ENCODE results near the gene SLC52A3. TPM values are rescaled to one million over a fixed set of nuclear protein-coding genes. Genes with fewer than 3 reads are reported as not detected.

Gene SLC52A3
- total RNA-seq, 1 donor from 2014 or later = 0.38 TPM

DNA sequence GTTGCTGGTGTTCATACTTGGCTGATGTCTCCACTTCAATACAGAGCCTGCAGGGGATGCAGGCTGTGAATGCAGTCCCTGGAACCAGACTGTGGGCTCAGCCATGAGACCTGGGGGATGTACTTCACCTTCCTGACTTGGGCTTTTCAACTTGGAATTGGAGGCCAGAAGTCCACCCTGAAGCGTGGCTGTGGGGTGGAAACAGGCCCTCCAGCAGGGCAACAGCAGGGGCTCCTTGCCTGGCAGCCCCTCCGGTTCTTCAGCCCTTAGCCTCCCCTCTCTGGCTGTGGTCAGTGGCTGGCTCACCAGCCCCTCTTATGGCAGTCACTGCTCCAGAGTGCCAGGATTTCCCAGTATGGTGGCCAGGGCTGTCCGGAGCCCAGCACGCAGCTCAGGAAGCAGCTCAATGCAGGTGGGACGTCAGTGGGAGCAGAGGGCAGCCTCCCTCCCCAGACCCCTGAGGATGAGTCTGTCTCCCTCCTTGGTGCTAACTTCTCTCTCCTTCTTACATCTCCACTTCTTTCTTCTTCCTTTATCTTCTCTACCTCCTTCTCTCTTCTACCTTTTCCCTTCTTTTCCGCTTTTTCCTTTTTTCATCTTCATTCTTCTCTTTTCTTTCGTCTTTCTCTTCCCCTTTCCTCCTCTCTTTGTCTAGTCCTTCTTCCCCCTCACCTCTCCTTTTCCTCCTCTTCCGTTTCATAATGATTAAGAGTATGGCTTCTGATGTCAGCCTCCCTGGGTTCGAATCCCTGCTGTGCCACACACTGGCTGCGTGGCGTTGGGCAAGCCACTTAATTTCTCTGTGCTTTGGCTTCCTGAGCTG lies 45.3 kb downstream of the SLC52A3 start:
- H3K36me3 Mint-ChIP-seq (ENCODE audit: insufficient read depth) = no peaks in the 10 kb centered on the region
- H3K9me3 Mint-ChIP-seq (ENCODE audit: low read depth) = no peaks in the 10 kb centered on the region
- no peak overlapping the region for H3K4me3 Mint-ChIP-seq (ENCODE audit: low read depth)
- TF ChIP-seq, protein P1, sequence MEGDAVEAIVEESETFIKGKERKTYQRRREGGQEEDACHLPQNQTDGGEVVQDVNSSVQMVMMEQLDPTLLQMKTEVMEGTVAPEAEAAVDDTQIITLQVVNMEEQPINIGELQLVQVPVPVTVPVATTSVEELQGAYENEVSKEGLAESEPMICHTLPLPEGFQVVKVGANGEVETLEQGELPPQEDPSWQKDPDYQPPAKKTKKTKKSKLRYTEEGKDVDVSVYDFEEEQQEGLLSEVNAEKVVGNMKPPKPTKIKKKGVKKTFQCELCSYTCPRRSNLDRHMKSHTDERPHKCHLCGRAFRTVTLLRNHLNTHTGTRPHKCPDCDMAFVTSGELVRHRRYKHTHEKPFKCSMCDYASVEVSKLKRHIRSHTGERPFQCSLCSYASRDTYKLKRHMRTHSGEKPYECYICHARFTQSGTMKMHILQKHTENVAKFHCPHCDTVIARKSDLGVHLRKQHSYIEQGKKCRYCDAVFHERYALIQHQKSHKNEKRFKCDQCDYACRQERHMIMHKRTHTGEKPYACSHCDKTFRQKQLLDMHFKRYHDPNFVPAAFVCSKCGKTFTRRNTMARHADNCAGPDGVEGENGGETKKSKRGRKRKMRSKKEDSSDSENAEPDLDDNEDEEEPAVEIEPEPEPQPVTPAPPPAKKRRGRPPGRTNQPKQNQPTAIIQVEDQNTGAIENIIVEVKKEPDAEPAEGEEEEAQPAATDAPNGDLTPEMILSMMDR (IDR thresholded peaks at IDR 0.05; ENCODE audit: unreplicated experiment) = no peak
- no peaks in the 10 kb centered on the region for H3K4me1 Mint-ChIP-seq (ENCODE audit: low read depth)
- H3K27ac Mint-ChIP-seq = no peak overlapping the region
- H3K27me3 Mint-ChIP-seq = peaks cover 73% of the 10 kb centered on the region
- DNase-seq (ENCODE audit: low spot score, unreplicated experiment) = no peak

DNA sequence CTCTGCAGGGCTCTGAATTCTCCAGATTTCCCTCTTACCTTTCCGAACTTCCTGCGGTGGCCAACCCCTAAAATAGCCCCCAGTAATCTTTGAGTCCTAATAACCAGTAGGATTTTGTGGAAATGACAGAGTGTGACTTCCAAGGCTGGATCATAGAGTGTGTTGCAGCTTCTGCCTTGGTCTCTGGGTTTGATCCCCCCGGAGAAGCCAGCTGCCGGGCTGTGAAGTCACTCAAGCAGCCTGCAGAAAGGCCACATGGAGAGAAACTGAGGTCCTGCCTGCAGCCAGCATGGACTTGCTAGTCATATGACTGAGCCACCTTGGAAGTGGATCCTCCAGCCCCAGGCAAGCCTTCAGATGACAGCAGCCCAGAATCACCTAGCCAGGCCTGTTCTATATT lies 46.4 kb downstream of the SLC52A3 start:
- Mint-ChIP-seq H3K36me3 (ENCODE audit: insufficient read depth) (no peaks in the 10 kb centered on the region), H3K9me3 (ENCODE audit: low read depth) (no peaks in the 10 kb centered on the region), H3K27ac (no peak overlapping the region), H3K4me3 (ENCODE audit: low read depth) (no peak overlapping the region), H3K4me1 (ENCODE audit: low read depth) (no peaks in the 10 kb centered on the region), H3K27me3 (peaks cover 77% of the 10 kb centered on the region)
- no peak for DNase-seq (ENCODE audit: low spot score, unreplicated experiment)
- TF ChIP-seq, protein P1 (IDR thresholded peaks at IDR 0.05; ENCODE audit: unreplicated experiment) = no peak

DNA sequence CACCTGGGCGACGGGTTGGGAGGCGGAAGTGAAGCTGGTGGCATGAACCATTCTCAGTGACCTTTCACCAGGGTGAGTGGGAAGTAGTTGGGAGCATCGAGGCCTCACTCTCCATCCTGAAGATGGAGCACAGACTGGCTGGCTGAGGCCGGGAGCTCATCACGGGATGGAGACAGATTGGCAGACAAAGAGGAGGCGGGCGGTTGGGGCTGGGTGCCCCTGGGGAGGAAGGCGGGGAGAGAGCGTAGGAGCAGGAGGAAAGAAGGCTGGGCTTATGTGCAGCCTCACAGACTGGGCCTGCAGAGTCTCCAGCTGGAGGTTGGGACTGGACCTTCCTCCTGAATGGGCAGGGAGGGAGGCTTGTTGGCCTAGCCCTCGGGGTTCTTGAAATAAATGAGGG lies 48.5 kb downstream of the SLC52A3 start:
- DNase-seq (ENCODE audit: low spot score, unreplicated experiment) = no peak
- no peaks in the 10 kb centered on the region for H3K9me3 Mint-ChIP-seq (ENCODE audit: low read depth)
- TF ChIP-seq, protein P1 (IDR thresholded peaks at IDR 0.05; ENCODE audit: unreplicated experiment) = no peak
- peaks cover 63% of the 10 kb centered on the region for H3K27me3 Mint-ChIP-seq
- H3K36me3 Mint-ChIP-seq (ENCODE audit: insufficient read depth) = no peaks in the 10 kb centered on the region
- H3K27ac Mint-ChIP-seq = no peak overlapping the region
- no peaks in the 10 kb centered on the region for H3K4me1 Mint-ChIP-seq (ENCODE audit: low read depth)
- no peak overlapping the region for H3K4me3 Mint-ChIP-seq (ENCODE audit: low read depth)

DNA sequence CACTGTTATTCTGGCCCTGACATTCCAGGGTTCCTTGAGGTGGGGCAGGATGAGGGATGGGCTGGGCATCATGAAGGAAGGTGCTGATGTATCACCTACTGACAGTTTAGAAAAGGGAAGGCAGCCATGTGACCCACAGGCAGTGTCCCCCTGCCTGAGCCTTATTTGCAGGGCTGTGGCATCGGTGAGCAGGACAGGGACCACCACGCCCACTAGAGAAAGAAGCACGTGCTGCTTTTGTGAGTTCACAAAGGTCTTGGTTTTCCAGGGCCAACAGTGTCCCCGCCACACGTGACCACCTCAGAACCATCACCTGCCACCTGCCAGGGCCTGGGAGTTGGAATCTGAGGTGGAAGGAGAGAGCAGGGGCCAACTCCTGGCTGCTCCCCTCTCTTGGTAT lies 49.2 kb downstream of the SLC52A3 start:
- Mint-ChIP-seq H3K27ac (no peak overlapping the region), H3K36me3 (ENCODE audit: insufficient read depth) (no peaks in the 10 kb centered on the region), H3K4me3 (ENCODE audit: low read depth) (no peak overlapping the region), H3K9me3 (ENCODE audit: low read depth) (no peaks in the 10 kb centered on the region), H3K4me1 (ENCODE audit: low read depth) (no peaks in the 10 kb centered on the region), H3K27me3 (peaks cover 59% of the 10 kb centered on the region)
- DNase-seq (ENCODE audit: low spot score, unreplicated experiment) = no peak
- TF ChIP-seq, protein P1 (IDR thresholded peaks at IDR 0.05; ENCODE audit: unreplicated experiment) = no peak

DNA sequence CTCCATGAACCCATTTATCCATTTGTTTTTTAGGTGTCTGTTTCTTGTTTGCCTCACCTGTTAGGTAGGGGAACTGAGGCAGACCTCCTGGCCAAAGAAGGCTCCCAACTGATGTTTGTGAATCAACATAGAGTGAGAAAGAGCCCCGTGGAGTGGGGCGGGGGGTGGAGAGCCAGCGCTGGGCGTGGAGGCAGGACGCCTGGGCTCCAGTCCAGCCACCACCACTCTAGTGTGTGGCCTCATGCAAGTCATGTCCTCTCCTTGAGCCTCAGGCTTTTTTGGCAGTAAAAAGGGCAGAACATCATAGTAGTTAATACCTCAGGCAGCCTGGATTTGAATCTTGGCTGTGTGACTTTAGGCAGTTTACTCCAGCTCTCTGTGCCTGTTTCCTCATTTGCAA lies 50.5 kb downstream of the SLC52A3 start:
- TF ChIP-seq, protein P1 (IDR thresholded peaks at IDR 0.05; ENCODE audit: unreplicated experiment) = no peak
- H3K9me3 Mint-ChIP-seq (ENCODE audit: low read depth) = peaks cover 6% of the 10 kb centered on the region
- no peak overlapping the region for H3K4me3 Mint-ChIP-seq (ENCODE audit: low read depth)
- H3K4me1 Mint-ChIP-seq (ENCODE audit: low read depth) = no peaks in the 10 kb centered on the region
- H3K36me3 Mint-ChIP-seq (ENCODE audit: insufficient read depth) = no peaks in the 10 kb centered on the region
- H3K27ac Mint-ChIP-seq = no peak overlapping the region
- DNase-seq (ENCODE audit: low spot score, unreplicated experiment) = no peak
- peaks cover 47% of the 10 kb centered on the region for H3K27me3 Mint-ChIP-seq
